Astrocyte (in vitro differentiated cells and primary cell): Measurements from ENCODE around the gene POLG2. TPM values are rescaled to one million over a fixed set of nuclear protein-coding genes. Genes with fewer than 3 reads are reported as not detected.
"Not testable (repeated sequence)": the region's sequence is repeated elsewhere in the genome, so short reads cannot be mapped to it uniquely, and the experiment has no call there.

Source experiments
- DNase-seq: peaks from one replicate; pipeline ENCODE4 v3.0.0-alpha.2; 2010; ENCODE audit warnings: low read depth
- FAIRE-seq: peaks from 2 replicates; lab custom pipeline; 2011; peaks lifted over from hg19 to GRCh38; lab: Jason Lieb, UNC
- H2AFZ ChIP-seq: 2 replicates; pipeline ENCODE4 v1.6.0; 2012; ENCODE audit warnings: low read depth, low read length, inconsistent platforms
- H3K27ac ChIP-seq: 2 replicates; pipeline ENCODE4 v1.5.1; 2011; ENCODE audit warnings: low read depth, low read length, inconsistent platforms
- H3K27me3 ChIP-seq: 2 replicates; pipeline ENCODE4 v1.6.0; 2011; ENCODE audit warnings: low read length, inconsistent platforms; ENCODE audit not compliant: insufficient read depth
- H3K36me3 ChIP-seq: 2 replicates; pipeline ENCODE4 v1.5.1; 2011; ENCODE audit warnings: low read length, inconsistent platforms; ENCODE audit not compliant: insufficient read depth
- H3K4me1 ChIP-seq: 2 replicates; pipeline ENCODE4 v1.5.1; 2011; ENCODE audit warnings: low read length, inconsistent platforms; ENCODE audit not compliant: insufficient read depth
- H3K4me2 ChIP-seq: 2 replicates; pipeline ENCODE4 v1.6.0; 2012; ENCODE audit warnings: low read length, inconsistent platforms
- H3K4me3 ChIP-seq: 2 replicates; pipeline ENCODE4 v1.5.1; 2011; ENCODE audit warnings: low read depth, mild to moderate bottlenecking, low read length, inconsistent platforms; ENCODE audit not compliant: insufficient read depth
- H3K79me2 ChIP-seq: 2 replicates; pipeline ENCODE4 v1.6.0; 2012; ENCODE audit warnings: mild to moderate bottlenecking, low read length, inconsistent platforms; ENCODE audit not compliant: insufficient read depth
- H3K9ac ChIP-seq: 2 replicates; pipeline ENCODE4 v1.6.0; 2012; ENCODE audit warnings: mild to moderate bottlenecking, low read length, inconsistent platforms
- H3K9me3 ChIP-seq: 2 replicates; pipeline ENCODE4 v1.5.1; 2012; ENCODE audit warnings: low read depth, mild to moderate bottlenecking, low read length, inconsistent platforms; ENCODE audit not compliant: insufficient read depth
- H4K20me1 ChIP-seq: 2 replicates; pipeline ENCODE4 v1.6.0; 2012; ENCODE audit warnings: low read length, inconsistent platforms; ENCODE audit not compliant: insufficient read depth
- H3K27ac Mint-ChIP-seq: one replicate; pipeline ENCODE4 v1.8.0; 2021; ENCODE audit warnings: mild to moderate bottlenecking, mixed read lengths; ENCODE audit not compliant: unreplicated experiment
- H3K27me3 Mint-ChIP-seq: one replicate; pipeline ENCODE4 v1.8.0; 2021; ENCODE audit warnings: low read depth, mixed read lengths; ENCODE audit not compliant: unreplicated experiment
- H3K36me3 Mint-ChIP-seq: one replicate; pipeline ENCODE4 v1.8.0; 2021; ENCODE audit warnings: low read depth, mixed read lengths; ENCODE audit not compliant: unreplicated experiment
- H3K4me1 Mint-ChIP-seq: one replicate; pipeline ENCODE4 v1.8.0; 2021; ENCODE audit warnings: low read depth, mixed read lengths; ENCODE audit not compliant: unreplicated experiment
- H3K4me3 Mint-ChIP-seq: one replicate; pipeline ENCODE4 v1.8.0; 2021; ENCODE audit warnings: mild to moderate bottlenecking, moderate library complexity, mixed read lengths; ENCODE audit not compliant: unreplicated experiment
- H3K9me3 Mint-ChIP-seq: one replicate; pipeline ENCODE4 v1.8.0; 2021; ENCODE audit warnings: mild to moderate bottlenecking, mixed read lengths; ENCODE audit not compliant: unreplicated experiment
- CTCF ChIP-seq: IDR thresholded peaks from 2 replicates; pipeline ENCODE4 v1.5.1; 2011; ENCODE audit warnings: low read depth, mild to moderate bottlenecking, inconsistent platforms, low read length, moderate library complexity; ENCODE audit not compliant: insufficient read depth
- EZH2 ChIP-seq: IDR thresholded peaks from 2 replicates; pipeline ENCODE4 v1.6.1; 2012; ENCODE audit warnings: mild to moderate bottlenecking, low read length, inconsistent platforms; ENCODE audit not compliant: insufficient read depth
- total RNA-seq: library from RNA; stranded (reverse); gene quantifications from 2 replicates; pipeline ENCODE4 v1.2.1, GENCODE V29; 2021

The POLG2 gene
- total RNA-seq, 1 donor from 2014 or later: 16.2 TPM

- Histone ChIP-seq H3K36me3 (no peaks in the 10 kb centered on the region), H3K27ac (no peak overlapping the region), H3K4me2 (peak overlapping the region; percentile 17), H3K9ac (no peak overlapping the region), H3K9me3 (peaks cover 12% of the 10 kb centered on the region), H3K27me3 (no peaks in the 10 kb centered on the region), H4K20me1 (no peaks in the 10 kb centered on the region), H2AFZ (no peak overlapping the region), H3K79me2 (no peaks in the 10 kb centered on the region), H3K4me1 (no peaks in the 10 kb centered on the region), H3K4me3 (no peak overlapping the region)
- H3K9me3 Mint-ChIP-seq: peaks cover 21% of the 10 kb centered on the region
- H3K27me3 Mint-ChIP-seq: no peaks in the 10 kb centered on the region
- no peak overlapping the region for H3K4me3 Mint-ChIP-seq
- FAIRE-seq (no peak), DNase-seq (peak; percentile 25)
- peaks cover 3% of the 10 kb centered on the region for H3K4me1 Mint-ChIP-seq
- TF ChIP-seq EZH2 (no peak), CTCF (no peak)
- H3K36me3 Mint-ChIP-seq: peaks cover 2% of the 10 kb centered on the region
- peak overlapping the region; percentile 20 for H3K27ac Mint-ChIP-seq
Observed at GRCh38 chr17:64441772-64442540, 54.9 kb downstream of the POLG2 start.

GRCh38 chr17:64439956-64440355 lies 56.9 kb downstream of the POLG2 start:
- no peak overlapping the region for H2AFZ ChIP-seq
- no peaks in the 10 kb centered on the region for H3K27me3 ChIP-seq
- FAIRE-seq (no peak), DNase-seq (no peak)
- Mint-ChIP-seq H3K27me3 (no peaks in the 10 kb centered on the region), H3K27ac (no peak overlapping the region), H3K4me3 (no peak overlapping the region), H3K9me3 (peaks cover 23% of the 10 kb centered on the region), H3K36me3 (peaks cover 2% of the 10 kb centered on the region), H3K4me1 (peaks cover 3% of the 10 kb centered on the region)
- H3K4me1 ChIP-seq: no peaks in the 10 kb centered on the region
- peaks cover 13% of the 10 kb centered on the region for H3K9me3 ChIP-seq
- H4K20me1 ChIP-seq: no peaks in the 10 kb centered on the region
- H3K4me2 ChIP-seq: no peak overlapping the region
- H3K79me2 ChIP-seq: no peaks in the 10 kb centered on the region
- H3K4me3 ChIP-seq: no peak overlapping the region
- no peak overlapping the region for H3K27ac ChIP-seq
- H3K9ac ChIP-seq: no peak overlapping the region
- no peaks in the 10 kb centered on the region for H3K36me3 ChIP-seq
- no peak for TF ChIP-seq EZH2
- TF ChIP-seq CTCF: no peak

- H2AFZ ChIP-seq, H3K27ac ChIP-seq, H3K4me2 ChIP-seq, H3K79me2 ChIP-seq, H3K4me3 ChIP-seq, DNase-seq, H3K27ac Mint-ChIP-seq, H3K4me3 Mint-ChIP-seq, H3K27me3 Mint-ChIP-seq, H4K20me1 ChIP-seq, H3K9ac ChIP-seq, H3K4me1 ChIP-seq, H3K36me3 ChIP-seq, H3K4me1 Mint-ChIP-seq, H3K27me3 ChIP-seq, H3K36me3 Mint-ChIP-seq, FAIRE-seq: not testable (repeated sequence)
- peaks cover 23% of the 10 kb centered on the region for H3K9me3 Mint-ChIP-seq
- peaks cover 13% of the 10 kb centered on the region for H3K9me3 ChIP-seq
Observed at GRCh38 chr17:64439521-64439920, 57.3 kb downstream of the POLG2 start.
